Measurements from ENCODE around the gene PTPA.
A peak's percentile ranks its signal among the peaks of the same experiment; 100 is the strongest.
"Not testable (repeated sequence)": the region's sequence is repeated elsewhere in the genome, so short reads cannot be mapped to it uniquely, and the experiment has no call there.

PTPA gene

DNA sequence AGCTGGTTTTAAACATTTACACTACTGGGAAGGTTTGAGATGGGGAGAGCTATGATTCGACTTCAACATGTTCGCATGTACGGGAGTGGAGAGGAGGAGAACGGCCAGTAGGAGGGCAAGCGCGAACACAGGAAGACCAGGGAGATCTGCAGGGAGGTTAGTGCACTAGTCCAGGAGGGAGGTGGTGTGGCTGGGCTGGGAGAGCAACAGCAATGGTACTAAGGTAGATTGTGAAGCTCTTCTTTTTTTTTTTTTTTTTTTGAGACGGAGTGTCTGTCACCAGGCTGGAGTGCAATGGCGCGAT, 50.3 kb downstream of the PTPA start:
- no peak for DNase-seq

DNA sequence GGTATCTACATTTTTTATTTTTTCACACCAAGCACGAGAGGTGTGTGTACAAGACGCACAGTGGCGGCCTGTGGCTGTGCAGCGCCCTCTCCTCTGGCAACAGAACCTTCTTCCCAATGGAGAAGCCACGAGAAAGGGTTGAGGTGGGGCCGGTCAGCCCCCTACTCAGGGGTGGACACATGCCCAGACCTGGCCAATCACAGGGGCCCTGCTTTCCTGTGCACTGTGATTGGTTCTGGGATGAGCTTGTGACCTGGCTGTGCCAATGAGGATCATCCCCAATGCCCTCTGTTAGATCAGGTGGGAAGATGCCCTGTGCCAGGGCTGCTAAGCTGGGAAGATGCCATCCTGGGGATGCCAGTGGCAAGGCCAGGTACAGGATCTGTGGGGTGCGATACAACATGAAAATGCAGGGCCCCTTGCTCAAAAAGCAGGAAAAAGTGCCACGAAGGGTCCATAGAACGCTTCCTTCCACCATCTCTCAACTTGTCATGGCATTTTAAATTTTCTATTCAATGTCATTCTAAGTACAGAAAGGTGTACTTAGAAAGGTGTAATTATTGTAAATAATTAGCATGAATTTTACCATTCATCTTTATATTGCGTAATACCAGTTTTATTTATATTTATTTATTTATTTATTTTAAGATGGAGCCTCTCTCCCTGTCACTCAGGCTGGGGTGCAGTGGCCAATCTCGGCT, 51.4 kb downstream of the PTPA start:
- no peak for DNase-seq

DNA sequence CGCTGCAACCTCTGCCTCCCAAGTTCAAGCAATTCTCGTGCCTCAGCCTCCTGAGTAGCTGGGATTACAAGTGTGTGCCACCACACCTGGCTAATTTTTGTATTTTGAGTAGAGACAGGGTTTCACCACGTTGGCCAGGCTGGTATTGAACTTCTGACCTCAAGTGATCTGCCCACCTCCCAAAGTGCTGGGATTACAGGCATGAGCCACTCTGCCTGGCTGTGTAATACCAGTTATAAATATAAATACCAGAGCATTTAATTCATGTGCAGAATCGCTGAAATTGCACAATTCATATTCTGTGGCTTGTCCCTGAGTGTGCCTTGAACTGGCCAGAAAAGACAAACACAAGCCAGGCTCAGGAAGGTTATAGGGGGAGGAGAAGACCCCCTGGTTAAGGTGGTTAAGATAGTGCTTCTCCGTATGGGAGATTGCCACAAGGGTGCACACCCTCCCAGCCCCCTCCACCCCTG, 52.0 kb downstream of the PTPA start:
- DNase-seq = not testable (repeated sequence)

DNA sequence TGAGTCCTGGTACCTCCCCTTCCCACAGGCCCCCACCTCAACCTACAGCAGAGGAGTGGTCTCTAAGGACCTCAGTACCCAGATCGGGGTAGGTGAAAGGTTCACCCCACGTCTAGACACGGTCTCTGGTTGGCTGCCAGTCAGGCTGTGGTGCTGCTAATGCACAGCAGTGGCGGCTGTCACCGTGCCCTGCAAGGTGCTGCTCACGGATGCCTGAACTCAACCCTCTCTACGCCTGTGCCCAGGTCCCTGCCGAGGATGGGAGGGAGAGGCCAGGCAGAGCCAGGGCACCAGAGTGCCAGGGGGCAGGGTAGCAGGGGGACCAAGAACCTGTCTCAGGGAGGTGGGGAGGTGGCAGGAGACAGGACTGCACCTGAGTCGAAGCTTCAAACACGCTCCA, 52.5 kb downstream of the PTPA start:
- DNase-seq = no peak

DNA sequence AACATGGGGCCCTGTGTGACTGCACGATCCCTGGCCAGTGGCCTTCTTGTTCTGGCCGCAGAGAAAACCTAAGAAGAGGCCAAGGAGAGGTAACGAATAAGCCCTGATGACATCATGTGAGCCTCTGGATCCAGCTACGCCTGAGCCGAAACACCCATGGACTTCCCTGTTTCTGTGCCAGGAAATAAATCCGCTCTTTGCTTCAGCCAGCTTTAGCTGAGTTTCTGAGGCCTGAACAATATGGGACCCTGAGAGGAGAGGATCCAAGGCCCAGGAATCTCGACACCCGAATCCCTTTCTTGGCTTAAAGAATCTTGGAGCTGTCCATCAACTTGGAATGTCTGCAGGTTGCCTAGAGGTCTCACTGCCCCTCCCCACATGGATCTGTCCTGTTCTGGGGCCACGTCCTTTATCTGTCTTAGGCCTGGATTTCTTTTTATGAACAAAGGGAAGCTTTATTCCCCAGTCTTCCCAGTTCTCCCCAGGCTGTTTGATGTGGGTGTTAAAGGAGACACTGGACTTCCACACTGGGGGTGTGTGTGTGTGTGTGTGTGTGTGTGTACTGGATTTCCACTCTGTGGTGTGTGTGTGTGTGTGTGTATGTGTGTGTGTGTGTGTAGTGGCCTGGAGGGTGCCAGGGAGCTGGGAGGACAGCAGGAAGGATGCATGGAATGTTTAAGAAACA, 53.2 kb downstream of the PTPA start:
- DNase-seq = no peak

DNA sequence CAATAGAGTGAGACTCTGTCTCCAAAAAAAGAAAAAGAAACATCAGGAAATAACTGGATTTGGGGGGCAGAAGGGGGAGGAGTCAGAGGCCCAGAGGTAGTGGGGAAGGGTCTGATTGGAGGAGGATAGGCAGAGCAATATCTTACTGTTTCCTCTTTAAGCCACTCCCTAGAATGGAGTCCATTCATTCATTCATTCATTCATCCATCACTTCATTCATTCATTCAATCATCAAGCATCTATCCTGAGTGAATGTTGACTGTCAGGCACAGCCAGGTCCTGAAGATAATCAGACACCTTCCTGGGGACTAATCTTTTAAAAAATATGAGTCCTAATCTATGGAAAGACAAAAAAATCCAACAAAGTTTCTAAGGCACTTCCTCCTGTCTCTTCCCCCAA, 54.0 kb downstream of the PTPA start:
- DNase-seq = no peak

DNA sequence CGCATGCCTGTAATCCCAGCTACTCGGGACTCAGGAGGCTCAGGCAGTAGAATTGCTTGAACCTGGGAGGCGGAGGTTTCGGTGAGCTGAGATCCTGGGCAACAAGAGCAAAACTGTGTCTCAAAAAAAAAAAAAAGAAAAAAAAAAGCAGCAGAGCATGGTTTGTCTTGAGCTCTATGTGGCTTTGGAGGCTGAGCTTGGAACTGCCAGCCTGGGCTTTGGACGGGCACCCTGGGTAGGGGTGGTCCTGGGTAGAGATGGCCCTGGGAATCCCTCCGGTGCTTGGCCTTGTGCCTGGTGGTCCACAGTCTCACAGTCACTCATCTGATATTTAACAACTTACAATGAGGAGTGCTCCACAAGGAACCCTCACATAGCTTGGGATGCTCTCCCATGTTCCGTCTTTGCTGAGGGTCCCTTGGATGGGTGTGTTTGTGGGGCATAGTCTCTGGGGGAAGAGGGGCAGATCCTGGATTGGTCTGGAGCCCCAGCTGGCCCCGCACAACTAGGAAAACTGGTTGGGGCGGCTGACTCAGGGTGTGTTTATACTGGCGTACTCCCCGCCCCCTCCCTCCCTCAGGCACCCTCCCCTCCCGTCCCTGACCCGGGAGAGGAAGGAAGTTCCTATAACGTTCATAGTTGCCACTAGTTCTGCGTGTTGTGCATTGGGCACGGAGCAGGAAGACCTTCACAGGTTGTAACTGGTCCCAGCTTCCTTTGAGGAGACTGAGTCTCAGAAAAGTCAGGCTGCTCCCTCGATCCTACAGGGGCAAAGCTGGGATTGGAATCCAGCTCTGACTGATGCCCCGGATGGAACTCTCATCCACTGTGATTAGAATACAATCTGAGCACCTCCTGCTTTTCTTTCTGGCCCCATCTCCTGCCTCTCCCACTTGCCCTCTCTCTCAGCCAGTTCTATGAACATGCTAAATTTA, 55.7 kb downstream of the PTPA start:
- peak; percentile 85 for DNase-seq

DNA sequence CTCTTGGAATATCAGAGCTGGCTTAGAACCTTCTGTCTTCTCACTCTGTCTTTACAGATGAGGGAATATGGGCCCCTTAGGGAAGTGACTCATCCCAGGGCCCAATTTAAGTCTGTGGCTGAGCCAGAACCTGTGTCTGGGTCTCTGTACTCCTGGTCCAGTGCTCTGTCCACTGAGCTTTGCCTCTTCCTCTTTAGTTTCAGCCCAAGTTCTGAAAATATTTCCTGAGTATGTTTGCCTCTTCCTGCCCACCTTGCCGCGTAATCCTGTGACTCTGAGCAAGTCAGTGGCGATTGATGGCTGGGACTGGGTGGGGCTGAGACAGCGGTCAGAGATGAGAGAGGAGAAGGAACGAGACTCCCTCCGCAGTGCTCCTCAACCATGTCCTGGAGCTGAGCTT, 59.0 kb downstream of the PTPA start:
- no peak for DNase-seq

DNA sequence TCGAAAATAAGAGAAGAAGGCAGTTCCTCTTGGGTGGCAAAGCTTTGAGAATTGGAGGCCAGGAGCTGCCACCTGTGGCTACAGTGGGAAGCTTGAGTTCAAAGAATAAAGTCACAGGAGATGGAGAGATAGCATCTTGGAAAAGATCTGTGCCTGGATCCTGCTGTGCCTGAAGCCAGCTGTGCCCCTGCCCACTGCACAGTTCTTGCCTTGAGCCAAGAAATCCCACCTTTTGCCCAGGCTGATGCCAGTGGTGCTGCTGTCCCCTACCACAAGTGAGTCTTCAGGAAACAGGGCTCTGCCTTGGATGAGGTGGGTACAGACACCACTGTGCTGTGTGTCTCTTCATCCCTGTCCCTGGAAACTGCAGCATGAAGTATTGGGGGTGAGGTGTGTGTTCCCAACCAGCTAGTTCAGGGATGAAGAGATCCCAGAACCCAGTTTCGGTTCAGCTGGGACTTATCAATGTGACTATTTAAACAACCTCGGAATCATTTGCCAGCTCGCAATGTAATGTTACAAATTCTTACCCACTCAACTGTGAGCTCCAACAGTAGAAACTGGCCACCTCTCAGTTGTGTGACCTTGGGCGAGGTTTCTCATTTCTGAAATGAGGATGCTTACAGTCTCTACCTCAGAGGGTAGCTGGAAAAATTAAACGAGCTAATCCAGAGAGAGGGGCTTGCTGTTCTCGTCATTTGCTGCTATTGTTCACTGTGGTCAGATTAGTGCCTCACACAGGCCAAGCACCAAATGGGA, 61.0 kb downstream of the PTPA start:
- no peak for DNase-seq

DNA sequence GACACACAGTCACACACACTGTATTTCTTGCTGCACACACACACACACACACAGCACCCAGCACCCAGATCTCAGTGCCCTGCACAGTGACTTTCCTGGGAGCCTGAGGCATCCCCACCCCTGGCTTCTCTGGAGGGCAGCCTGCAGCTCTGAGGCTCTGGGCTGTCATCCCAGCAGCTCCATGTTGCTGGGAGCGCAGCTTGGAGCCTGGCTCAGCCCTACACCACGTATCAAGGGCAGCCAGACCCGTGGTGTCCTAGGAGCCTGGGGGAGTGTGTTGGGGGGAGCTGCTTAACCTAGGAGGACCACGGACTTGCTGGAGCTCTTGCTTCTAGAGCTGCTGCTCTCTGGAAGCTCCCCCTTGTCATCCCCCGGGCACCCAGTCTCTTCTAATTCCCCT, 61.6 kb downstream of the PTPA start:
- no peak for DNase-seq

DNA sequence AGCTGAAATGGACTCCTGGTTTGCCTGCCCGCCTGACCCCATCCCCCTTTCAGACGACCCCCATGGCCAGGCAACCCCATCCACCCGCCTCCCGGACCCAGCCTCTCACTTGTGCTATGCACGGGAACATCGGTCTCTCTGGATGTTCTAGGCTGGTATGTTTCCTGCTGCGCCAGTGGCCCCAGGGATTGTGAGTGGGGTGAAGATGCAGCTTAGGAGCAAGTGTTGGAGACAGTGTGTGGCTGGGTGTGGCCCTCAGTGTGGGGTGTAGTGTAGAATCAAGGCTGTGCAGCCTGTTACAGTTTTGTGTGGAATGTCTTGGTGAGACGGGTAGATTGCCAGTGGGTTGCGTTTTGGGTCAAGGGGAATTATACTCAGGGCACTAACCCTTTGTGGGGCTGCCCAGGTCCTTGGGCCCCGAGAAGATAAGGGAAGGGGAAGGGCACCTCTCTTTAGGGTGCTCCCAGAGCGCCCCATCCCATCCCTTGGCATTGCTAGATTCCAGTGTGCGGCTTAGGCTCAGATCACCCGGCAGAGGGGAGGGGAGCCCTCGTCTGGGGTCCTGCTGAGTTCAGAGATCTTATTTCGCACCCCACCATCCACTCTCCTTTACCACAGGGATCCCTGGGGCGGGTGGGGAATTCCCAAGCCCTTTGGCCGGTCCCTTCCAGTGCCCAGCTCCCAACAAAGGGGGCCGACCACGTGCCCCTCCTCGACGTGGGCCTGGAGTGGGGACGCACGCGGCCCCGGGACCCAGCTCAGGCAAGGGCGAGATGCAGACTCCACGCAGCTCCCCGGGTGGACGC, 62.3 kb downstream of the PTPA start:
- no peak for DNase-seq

DNA sequence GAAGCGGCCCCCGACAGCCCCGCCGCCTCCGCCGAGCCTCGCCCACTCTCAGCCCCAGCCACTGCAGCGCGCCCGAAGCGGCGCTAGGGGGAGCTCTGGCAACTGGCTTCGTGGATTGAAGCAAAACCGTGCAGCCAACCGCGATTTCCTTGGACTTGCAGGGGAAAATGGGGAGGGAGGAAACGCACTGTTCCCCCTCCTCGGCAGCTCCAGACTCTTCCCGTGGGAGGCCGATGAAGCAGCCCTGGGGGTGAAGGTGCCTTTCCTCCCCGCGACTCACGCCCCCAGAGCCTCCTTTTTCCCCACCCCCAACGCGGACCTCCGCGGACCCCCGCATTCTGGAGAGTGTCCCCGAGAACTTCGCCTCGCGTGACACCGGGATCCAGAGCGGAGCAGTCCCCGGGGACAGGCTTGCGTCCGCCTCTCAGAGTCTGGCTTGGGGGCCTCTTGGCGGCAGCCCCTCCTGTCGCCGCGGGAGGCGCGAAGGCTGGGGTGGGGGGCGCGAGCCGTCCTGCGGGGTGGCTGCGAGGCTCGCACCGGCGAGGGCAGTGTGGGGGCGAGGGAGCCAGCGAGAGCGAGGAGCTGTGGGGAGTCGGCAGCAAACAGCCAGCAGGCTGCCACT, 63.0 kb downstream of the PTPA start:
- DNase-seq = peak; percentile 77

DNA sequence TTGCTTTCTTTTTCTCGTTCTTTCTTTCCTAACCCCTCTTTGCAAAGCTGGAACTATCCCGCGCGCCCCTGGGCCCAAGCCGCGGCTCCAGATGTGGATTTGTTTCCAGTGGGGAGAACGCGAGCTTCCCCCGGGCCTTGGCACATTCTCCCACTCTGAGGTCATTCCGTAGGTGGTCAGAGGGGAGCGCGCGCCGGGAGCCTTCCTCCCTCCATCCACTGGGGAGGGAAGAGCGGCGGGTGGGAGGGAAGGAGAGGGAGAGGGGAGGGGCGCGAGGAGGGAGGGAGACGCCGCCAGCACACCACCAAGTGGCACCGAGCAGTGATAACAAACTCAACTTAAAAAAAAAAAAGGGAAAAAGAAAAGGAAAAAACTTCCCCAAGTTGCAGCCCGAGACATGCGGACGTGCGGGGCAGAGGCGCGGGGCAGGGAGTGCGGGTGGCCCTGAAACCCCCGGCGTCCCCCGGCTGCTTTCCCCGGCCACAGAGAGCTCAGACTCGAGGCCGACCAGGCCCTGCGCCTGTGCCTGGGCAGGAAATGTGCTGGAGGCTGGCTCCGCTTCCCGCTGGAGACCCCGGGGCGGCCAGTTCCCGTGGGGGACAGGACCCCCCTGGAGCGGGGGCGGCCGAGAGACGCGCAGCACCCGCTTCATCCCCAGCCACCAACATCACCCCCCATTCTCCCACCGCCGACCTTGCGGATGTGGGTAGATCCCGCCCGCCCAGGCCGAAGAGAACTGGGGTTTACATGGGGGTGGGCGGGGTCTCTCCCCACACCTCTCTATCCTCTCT, 63.7 kb downstream of the PTPA start:
- DNase-seq = peak; percentile 78

DNA sequence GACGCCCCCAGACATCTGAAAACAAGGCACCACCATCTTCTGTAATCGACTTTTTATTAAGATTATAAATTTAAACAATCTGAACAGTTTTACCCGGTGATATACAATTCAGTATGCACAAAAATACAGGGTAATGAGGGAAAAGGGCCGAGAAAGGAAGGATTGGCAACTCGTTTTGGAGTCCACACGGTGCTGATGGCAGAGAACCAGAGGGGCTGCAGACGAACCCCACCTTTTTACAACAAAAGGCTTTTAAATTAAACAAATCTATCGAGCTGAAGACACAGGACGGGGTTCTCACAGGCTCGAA, 64.3 kb downstream of the PTPA start:
- DNase-seq = peak; percentile 79

DNA sequence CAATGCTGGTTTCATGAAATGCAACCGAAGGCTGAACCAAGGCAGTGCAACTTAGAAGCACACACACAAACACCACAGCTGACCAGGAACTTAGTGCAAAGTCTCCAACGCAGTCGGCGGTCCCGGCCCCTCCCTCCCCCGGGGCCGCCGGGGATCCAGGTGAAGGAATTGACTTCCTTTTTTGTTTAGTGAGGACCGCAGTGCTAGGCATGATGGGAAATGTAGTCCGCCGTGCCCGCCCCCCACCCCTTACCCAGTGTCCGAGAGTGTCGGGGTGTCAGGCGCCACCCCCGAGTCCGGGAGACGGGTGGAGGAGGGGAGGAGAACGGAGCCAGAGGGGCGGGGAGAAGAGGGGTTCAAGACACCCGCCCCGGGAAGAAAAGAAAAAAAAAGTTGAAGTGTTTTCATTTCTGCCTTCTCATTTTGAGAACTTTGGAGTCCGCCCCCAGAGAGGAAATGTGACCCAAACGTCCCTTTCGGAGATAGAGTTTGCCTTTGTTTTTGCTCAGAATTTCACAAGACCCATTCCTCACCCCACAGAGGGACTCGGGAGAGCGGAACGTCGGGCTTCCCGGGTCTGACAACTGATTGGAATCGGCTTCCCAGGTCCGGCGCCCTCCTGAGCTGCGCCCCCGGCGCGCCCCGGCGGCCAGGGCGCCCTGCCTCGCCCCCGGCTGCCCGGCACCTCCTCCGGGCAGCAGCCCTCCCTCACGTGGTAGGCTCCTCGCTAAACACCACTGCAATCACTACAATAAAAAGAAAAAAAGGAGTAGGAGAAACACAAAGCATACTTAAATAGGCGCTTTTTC, 64.8 kb downstream of the PTPA start:
- DNase-seq = peak; percentile 89

DNA sequence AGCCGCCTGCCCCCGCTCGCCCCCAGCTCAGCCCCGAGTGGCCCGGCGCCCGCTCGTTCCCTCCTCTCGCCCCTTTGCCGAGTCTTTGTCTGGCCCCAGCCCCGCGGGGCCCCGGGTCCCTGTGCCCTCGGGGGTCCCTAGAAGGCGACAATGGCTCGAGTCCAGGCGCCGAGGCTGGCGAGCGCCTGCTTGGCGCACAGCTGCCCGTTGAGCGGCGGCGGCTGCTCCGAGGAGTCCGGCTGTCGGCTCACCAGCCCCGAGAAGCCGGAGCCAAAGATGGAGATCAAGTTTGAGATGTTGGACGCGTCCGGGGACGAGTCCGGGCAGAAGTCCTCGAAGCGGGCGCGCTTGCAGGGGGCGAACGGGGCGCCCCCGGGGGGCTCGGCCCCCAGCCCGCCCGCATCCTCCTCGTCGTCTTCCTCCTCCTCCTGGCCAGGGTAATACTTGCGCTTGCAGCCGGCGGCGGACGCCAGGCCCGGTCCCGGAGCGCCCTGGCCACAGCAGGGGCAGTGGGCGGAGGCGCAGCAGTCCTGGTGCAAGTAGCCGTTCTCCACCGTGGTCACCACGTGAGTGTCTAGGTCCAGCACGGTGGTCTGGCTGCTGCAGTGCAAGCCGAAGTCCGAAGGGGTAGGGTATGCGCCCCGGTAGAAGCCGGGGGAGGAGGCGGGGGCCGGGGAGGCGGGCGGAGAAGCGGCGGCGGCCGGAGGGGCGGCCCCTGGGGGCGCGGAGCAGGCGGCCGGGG, 65.7 kb downstream of the PTPA start:
- no peak for DNase-seq

DNA sequence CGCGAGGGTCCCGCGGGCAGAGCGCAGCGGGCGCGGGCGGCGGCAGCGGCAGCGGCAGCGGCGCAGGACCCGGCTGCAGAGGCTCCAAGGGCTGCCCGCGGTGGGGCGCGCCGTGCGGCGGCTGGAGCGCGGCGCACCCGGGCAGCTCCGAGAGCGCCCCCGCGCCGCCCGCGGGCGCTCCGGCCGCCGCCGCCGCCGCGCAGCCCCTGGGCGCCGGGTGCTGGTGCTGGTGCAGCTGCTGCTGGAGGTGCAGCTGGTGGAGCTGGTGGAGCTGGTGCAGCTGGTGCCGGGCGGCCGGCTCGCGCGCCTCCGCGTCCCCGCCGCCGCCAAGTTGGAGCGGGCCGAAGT, 66.2 kb downstream of the PTPA start:
- DNase-seq = no peak

DNA sequence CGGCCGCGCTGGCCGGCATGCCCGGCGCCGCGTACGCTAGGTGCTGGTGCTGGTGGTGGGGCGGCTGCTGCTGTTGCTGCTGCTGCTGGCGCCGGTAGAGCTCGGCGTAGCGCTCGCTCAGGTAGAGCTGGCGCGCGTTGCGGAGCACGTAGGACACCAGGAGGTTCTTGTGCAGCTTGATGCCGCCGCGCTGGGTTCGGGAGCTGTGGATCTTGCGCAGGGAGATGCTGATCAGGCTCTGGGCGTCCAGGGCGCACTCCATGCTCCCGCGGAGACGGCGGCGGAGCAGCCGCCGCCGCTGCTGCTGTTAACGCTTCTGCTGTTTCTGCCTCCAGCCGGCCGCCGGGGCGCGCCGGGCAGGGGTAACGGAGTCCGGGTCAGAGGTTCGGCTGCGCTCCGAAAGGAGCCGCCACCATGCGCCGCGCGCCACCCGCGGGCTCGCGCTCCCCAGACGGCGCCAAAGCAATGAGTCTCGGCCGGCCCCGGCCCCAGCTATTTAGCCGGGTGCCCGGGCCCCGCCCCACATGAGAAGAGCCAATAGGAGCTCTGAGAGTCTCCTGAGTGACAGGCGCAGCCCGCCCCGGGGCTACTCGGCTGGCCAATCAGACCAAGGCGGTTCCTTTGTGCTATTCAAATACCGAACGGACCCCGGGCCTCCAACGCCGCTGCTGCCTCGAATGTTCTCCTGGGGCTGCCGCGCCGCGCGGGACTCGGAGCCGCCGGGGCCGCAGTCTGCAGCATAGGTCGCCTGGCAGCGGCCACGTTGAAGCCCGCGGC, 66.8 kb downstream of the PTPA start, which contains the start of gene IER5L:
IER5L (minus strand) TSS at position 471 of the 777 bp plus-strand sequence; CDS start at position 262, 209 bp downstream.
- DNase-seq = peak; percentile 93

Data from NCI-H510A treated with DMSO at 0.1 percent for 48 hours (cell line).